Right atrium auricular region (tissue), 2 donors: ENCODE results near the gene IPO8. TPM values are rescaled to one million over a fixed set of nuclear protein-coding genes. Genes with fewer than 3 reads are reported as not detected.

ENCODE experiments used
- DNase-seq: peaks from one replicate; pipeline ENCODE4 v3.0.0-alpha.2; 2019; ENCODE audit warnings: low spot score
- H3K27ac ChIP-seq, 2 donors: fragments of 200-600 bp; sonication (generic); 1 replicate in 1 of 2; 2 replicates in 1 of 2; pipeline ENCODE4 v1.5.1; 2016 to 2019
- H3K27me3 ChIP-seq, 2 donors: fragments of 200-600 bp; sonication (generic); one replicate each; pipeline versions ENCODE4 v1.5.1 to v1.6.0; 2017 to 2019
- H3K36me3 ChIP-seq: fragments of 200-600 bp; sonication (generic); one replicate; pipeline ENCODE4 v1.5.1; 2016
- H3K4me1 ChIP-seq, 2 donors: fragments of 200-600 bp; sonication (generic); one replicate each; pipeline versions ENCODE4 v1.5.1 to v1.6.0; 2017 to 2019
- H3K4me3 ChIP-seq, 2 donors: fragments of 200-600 bp; sonication (generic); 1 replicate in 1 of 2; 2 replicates in 1 of 2; pipeline ENCODE4 v1.5.1; 2017 to 2019; ENCODE audit warnings: mild to moderate bottlenecking in 1 of 2, moderate library complexity in 1 of 2
- H3K9me3 ChIP-seq, 2 donors: fragments of 200-600 bp; sonication (generic); one replicate each; pipeline ENCODE4 v1.5.1; 2019
- total RNA-seq, 2 donors: library from RNA; depleted of rRNA; stranded (reverse); fragments of >200 nt; gene quantifications; one replicate each; pipeline ENCODE4 v1.1.0, GENCODE V29; 2016
- TF ChIP-seq, protein P1 (sequence below), 2 donors: fragments of 200-600 bp; sonication (generic); IDR thresholded peaks; one replicate each; pipeline ENCODE4 v1.5.1; 2019; ENCODE audit warnings: antibody characterized with exemption in 2 of 2

The IPO8 gene
- total RNA-seq, 2 donors from 2014 or later = 18.0 to 23.3 TPM

DNA sequence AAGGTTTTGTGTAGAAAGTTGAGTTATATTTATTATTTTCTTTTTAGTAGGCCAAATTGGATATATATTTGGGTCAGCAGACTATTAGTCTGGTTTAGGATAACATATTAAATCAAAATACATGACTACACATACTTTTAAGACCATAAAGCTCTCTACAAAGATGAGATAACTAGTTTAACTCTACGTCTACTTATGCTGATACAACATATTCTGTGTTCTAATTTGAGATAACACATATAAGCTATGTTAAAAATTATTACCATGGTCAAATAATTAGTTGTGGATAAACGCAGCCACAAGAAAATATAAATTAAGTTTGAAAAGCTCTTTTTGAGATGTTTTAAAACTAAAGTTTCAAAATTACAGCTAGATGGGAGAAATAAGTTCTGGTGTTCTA lies 55.3 kb downstream of the IPO8 start:
- H3K36me3 ChIP-seq = peaks cover 10% of the 10 kb centered on the region
- H3K27me3 ChIP-seq = no peaks in the 10 kb centered on the region
- no peak overlapping the region for H3K4me3 ChIP-seq
- DNase-seq = no peak
- no peak overlapping the region for H3K27ac ChIP-seq
- no peaks in the 10 kb centered on the region for H3K4me1 ChIP-seq
- H3K9me3 ChIP-seq = no peaks in the 10 kb centered on the region
- TF ChIP-seq, protein P1, sequence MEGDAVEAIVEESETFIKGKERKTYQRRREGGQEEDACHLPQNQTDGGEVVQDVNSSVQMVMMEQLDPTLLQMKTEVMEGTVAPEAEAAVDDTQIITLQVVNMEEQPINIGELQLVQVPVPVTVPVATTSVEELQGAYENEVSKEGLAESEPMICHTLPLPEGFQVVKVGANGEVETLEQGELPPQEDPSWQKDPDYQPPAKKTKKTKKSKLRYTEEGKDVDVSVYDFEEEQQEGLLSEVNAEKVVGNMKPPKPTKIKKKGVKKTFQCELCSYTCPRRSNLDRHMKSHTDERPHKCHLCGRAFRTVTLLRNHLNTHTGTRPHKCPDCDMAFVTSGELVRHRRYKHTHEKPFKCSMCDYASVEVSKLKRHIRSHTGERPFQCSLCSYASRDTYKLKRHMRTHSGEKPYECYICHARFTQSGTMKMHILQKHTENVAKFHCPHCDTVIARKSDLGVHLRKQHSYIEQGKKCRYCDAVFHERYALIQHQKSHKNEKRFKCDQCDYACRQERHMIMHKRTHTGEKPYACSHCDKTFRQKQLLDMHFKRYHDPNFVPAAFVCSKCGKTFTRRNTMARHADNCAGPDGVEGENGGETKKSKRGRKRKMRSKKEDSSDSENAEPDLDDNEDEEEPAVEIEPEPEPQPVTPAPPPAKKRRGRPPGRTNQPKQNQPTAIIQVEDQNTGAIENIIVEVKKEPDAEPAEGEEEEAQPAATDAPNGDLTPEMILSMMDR (IDR thresholded peaks at IDR 0.05) = no peak

DNA sequence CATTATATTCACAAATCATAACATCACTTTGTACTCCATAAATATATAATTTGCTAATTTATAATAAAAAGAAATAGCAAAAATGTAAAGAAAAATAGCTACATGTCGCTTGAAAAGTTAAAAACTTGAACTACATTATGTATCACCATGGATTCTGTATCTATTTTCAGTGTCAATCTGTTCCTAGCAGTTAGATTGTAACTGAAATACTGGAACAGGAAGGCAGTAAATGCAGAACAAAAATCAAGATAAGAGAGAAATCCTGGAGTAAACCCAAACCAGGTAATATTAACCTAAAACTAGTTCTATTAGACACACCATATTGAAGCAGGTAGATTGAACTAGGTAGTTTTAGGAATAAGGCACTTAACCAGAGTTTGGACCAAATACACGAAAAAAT lies 60.3 kb downstream of the IPO8 start:
- TF ChIP-seq, protein P1 (IDR thresholded peaks at IDR 0.05) = no peak

DNA sequence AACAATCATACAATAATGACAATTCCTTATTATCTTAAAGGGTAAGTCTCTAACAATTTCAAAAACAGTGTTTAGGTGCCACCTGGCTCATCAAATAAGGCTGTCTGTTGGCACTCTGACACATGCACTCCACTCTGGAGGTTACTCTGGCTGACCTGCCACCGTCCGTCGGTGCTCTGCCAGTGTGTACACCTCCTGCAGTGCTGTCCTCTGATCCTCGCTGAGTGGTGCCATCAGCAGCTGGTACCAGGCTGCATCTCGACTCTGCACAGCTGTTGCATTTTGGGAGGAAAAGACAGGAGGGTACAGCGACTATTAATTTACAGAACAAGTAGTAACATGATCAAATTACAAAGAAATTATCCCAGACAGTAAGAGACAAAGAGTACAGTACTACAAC lies 63.9 kb downstream of the IPO8 start:
- Histone ChIP-seq H3K4me3 (no peak overlapping the region), H3K27me3 (no peaks in the 10 kb centered on the region), H3K4me1 (peaks cover 0 to 5% of the 10 kb centered on the region in 2 donors), H3K9me3 (no peaks in the 10 kb centered on the region), H3K27ac (no peak overlapping the region), H3K36me3 (peaks cover 62% of the 10 kb centered on the region)
- TF ChIP-seq, protein P1 (IDR thresholded peaks at IDR 0.05) = no peak
- DNase-seq = no peak

More for the DNA sequence above, 60.3 kb downstream of the IPO8 start:
- no peak overlapping the region for H3K27ac ChIP-seq
- H3K36me3 ChIP-seq = peaks cover 46% of the 10 kb centered on the region
- no peak for DNase-seq
- H3K9me3 ChIP-seq = no peaks in the 10 kb centered on the region
- peaks cover 0 to 5% of the 10 kb centered on the region in 2 donors for H3K4me1 ChIP-seq
- no peaks in the 10 kb centered on the region for H3K27me3 ChIP-seq
- H3K4me3 ChIP-seq = no peak overlapping the region

DNA sequence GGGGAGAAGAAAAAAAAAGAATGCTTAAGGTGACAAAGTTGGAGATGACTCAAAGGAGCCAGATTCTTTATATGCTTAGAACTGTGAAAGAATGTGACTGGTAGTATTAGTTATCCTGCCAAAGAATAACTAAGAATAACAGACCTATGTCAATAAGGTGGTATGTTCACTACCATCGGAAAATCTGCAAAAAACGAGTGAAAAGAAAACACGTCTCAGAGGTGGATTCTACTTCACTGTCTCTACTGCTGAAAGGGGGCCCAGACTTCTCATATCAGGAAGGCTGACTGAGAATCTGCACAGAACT lies 64.7 kb downstream of the IPO8 start:
- Histone ChIP-seq H3K27ac (no peak overlapping the region), H3K36me3 (peaks cover 55% of the 10 kb centered on the region), H3K4me3 (no peak overlapping the region), H3K4me1 (peaks cover 0 to 5% of the 10 kb centered on the region in 2 donors), H3K27me3 (no peaks in the 10 kb centered on the region), H3K9me3 (no peaks in the 10 kb centered on the region)
- TF ChIP-seq, protein P1 (IDR thresholded peaks at IDR 0.05) = no peak
- DNase-seq = no peak

DNA sequence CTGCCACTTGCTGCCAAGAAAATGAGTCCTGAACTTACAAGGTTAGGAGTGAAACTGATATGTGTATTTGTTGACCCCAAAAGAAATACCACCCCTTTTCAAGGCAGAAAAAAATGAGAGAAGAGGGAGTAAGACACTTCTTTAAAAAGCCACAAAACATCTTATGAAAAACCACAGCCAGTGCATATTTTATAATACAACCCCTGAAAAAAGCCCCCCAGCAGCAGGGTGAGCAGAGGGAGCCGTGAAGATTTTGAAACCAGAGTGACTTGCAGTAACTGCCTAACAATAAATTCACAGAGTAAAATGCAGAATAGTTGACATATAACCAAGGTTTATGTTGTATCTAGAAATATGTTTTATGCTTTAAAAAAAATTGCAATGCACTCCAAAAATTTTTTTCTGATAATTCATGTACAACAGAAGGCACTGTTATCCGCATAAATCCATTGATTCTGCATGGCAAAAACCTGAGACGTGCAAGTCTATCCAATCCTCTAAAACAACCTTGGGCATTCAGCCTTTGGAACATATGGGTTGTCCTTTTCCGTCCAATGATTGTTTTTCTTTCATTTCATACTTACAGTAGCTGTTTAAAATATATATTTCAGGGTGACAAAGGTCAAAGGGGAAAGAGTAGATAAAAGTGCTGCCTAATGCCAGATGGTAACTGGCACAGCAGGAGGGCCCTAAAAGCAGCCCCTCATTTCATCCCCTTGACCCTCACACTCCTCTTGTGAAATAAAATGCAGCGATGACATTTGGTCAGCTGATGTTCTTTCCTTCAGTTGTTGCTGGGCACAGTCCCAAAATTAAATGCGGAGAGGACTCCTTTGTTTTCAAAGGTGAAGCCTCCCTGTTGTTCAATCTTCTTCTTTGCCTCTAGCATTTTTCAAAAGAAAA lies 65.3 kb downstream of the IPO8 start:
- TF ChIP-seq, protein P1 (IDR thresholded peaks at IDR 0.05) = no peak
- H3K9me3 ChIP-seq = no peaks in the 10 kb centered on the region
- no peak for DNase-seq
- H3K36me3 ChIP-seq = peaks cover 55% of the 10 kb centered on the region
- H3K27ac ChIP-seq = no peak overlapping the region
- H3K27me3 ChIP-seq = no peaks in the 10 kb centered on the region
- H3K4me3 ChIP-seq = no peak overlapping the region
- peaks cover 0 to 5% of the 10 kb centered on the region in 2 donors for H3K4me1 ChIP-seq
